ENCODE data around the gene PRKAR1B. TPM values are rescaled to one million over a fixed set of nuclear protein-coding genes. Genes with fewer than 3 reads are reported as not detected.

Gene PRKAR1B
- total and polyA plus RNA-seq, 10 donors: 9.9 to 39.5 (median 23.5) TPM

DNA sequence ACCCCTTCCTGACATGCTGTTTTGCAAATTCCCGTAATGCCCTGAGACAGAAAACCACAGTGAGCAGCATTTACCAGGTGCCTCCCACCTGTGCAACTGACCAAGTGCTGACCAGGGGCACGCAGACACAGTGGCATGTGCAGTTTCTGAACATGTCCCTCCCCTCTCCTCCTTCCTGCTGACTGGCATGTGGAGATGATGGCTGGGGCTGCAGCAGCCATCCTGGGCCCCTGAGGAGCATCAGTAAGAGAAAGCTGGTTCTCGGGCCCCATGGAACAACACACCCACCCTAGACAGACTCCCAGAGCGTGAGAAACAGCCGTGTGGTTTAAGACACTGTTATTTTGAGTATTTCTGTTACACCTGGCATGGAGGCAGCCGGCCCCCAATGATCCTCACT, 141.2 kb downstream of the PRKAR1B start:
- no peak for DNase-seq
- no peak overlapping the region for H3K4me3 ChIP-seq
- no peaks in the 10 kb centered on the region for H3K27me3 ChIP-seq (replicated peaks in 1 of 7)
- no peak overlapping the region for H3K27ac ChIP-seq
- intact Hi-C loops (cut with DNase I; ENCODE audit: low total_unique reads): no loop called here
- H3K4me1 ChIP-seq: peaks cover 0 to 29% (median 6%) of the 10 kb centered on the region in 6 donors
- peaks cover 0 to 7% (median 0%) of the 10 kb centered on the region in 8 donors for H3K9me3 ChIP-seq
- peaks cover 0 to 27% (median 0%) of the 10 kb centered on the region in 6 donors for H3K36me3 ChIP-seq
- TF ChIP-seq, protein P1, sequence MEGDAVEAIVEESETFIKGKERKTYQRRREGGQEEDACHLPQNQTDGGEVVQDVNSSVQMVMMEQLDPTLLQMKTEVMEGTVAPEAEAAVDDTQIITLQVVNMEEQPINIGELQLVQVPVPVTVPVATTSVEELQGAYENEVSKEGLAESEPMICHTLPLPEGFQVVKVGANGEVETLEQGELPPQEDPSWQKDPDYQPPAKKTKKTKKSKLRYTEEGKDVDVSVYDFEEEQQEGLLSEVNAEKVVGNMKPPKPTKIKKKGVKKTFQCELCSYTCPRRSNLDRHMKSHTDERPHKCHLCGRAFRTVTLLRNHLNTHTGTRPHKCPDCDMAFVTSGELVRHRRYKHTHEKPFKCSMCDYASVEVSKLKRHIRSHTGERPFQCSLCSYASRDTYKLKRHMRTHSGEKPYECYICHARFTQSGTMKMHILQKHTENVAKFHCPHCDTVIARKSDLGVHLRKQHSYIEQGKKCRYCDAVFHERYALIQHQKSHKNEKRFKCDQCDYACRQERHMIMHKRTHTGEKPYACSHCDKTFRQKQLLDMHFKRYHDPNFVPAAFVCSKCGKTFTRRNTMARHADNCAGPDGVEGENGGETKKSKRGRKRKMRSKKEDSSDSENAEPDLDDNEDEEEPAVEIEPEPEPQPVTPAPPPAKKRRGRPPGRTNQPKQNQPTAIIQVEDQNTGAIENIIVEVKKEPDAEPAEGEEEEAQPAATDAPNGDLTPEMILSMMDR (IDR thresholded peaks at IDR 0.05 in 8 of 11, conservative IDR thresholded peaks at IDR 0.05 in 3 of 11): no peak
- no peak for TF ChIP-seq POLR2A (IDR thresholded peaks at IDR 0.05)
- TF ChIP-seq POLR2AphosphoS5 (IDR thresholded peaks at IDR 0.05): no peak
- 68 to 90% (median 82%) methylated on average over 6 of the region's 6 CpGs for WGBS, 5 donors

DNA sequence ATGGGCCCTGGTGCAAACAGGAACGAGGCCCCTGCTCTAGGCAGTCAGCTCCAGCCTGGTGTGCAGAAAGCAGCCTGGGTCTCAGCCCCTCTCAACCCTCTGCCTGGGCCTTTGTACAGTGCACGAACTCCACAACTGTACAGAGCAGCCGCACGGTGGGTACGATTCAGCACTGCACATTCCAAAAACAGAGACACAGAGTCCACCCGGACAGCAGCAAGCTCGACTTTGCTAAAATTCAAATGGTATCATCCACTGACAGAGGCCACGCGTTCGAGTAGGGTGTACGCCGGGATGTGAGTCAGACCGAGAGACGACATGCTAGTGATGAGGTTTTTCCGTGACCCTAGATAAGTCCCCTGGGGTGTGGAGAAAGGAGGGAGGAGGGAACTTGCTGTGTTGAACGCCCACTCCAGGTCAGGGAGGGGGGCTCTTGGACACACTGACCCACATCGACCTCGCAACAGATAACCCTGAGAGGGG, 141.8 kb downstream of the PRKAR1B start:
- Histone ChIP-seq H3K4me1 (peaks cover 0 to 23% (median 3%) of the 10 kb centered on the region in 6 donors), H3K4me3 (no peak overlapping the region), H3K27me3 (replicated peaks in 1 of 7) (no peaks in the 10 kb centered on the region), H3K9me3 (peaks cover 0 to 7% (median 0%) of the 10 kb centered on the region in 8 donors), H3K36me3 (peaks cover 0 to 27% (median 0%) of the 10 kb centered on the region in 6 donors), H3K27ac (no peak overlapping the region)
- intact Hi-C loops (cut with DNase I; ENCODE audit: low total_unique reads): no loop called here
- DNase-seq: no peak
- 76 to 90% (median 82%) methylated on average over 18 of the region's 18 CpGs for WGBS, 5 donors
- TF ChIP-seq POLR2A (IDR thresholded peaks at IDR 0.05): no peak
- no peak for TF ChIP-seq POLR2AphosphoS5 (IDR thresholded peaks at IDR 0.05)
- TF ChIP-seq, protein P1 (IDR thresholded peaks at IDR 0.05 in 8 of 11, conservative IDR thresholded peaks at IDR 0.05 in 3 of 11): no peak

DNA sequence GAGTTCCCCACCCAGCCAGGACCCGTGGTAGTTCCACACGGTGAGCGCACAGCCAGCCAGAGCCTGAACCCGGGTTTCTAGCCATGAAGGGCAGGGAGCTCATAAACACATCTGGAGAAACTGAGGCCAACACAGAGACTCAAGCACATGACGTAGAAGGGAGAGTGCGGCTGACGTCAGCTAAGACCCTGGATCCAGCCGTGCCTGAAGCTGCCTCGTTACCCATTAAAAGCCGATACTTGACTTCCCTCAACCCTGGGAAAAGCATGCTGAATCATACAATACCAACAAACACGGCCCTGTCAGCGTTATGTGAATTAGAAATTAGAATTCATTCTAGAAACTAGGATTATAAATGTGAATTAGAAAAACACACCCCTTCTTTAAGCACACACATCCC, 142.3 kb downstream of the PRKAR1B start:
- intact Hi-C loops (cut with DNase I; ENCODE audit: low total_unique reads): no loop called here
- TF ChIP-seq, protein P1 (IDR thresholded peaks at IDR 0.05 in 8 of 11, conservative IDR thresholded peaks at IDR 0.05 in 3 of 11): no peak
- no peak for TF ChIP-seq POLR2AphosphoS5 (IDR thresholded peaks at IDR 0.05)
- no peak for TF ChIP-seq POLR2A (IDR thresholded peaks at IDR 0.05)
- H3K36me3 ChIP-seq: peaks cover 0 to 27% (median 0%) of the 10 kb centered on the region in 6 donors
- H3K4me3 ChIP-seq: no peak overlapping the region
- H3K9me3 ChIP-seq: peaks cover 0 to 7% (median 0%) of the 10 kb centered on the region in 8 donors
- 92 to 97% (median 94%) methylated on average over 10 to 12 of the region's 12 CpGs for WGBS, 5 donors
- DNase-seq: no peak
- H3K27me3 ChIP-seq (replicated peaks in 1 of 7): no peaks in the 10 kb centered on the region
- H3K4me1 ChIP-seq: peaks cover 0 to 19% (median 2%) of the 10 kb centered on the region in 6 donors
- peak overlapping the region in 2 of 8 donors; percentile 70 to 71 for H3K27ac ChIP-seq

DNA sequence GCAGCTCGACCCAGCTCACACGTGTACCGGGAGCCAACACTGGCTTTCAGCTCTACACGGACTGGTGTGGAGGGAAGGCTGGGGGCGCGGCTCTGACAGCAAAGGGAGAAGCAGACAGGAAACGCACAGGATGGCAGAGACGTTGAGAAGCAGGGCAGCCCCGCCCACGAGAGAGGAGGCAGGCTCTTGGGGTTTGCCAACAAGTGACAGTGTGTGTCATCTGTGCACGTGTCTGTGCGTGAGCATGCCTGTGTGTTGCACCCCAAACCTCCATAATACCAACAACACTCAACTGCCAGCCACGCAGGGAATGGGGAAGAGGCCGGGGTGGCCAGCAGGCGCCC, 143.0 kb downstream of the PRKAR1B start:
- H3K4me3 ChIP-seq: peak overlapping the region in 6 of 8 donors; percentile 4 to 60 (median 22)
- H3K4me1 ChIP-seq: peaks cover 0 to 19% (median 2%) of the 10 kb centered on the region in 6 donors
- no peaks in the 10 kb centered on the region for H3K27me3 ChIP-seq (replicated peaks in 1 of 7)
- intact Hi-C loops (cut with DNase I; ENCODE audit: low total_unique reads): no loop called here
- peaks cover 0 to 30% (median under 1%) of the 10 kb centered on the region in 6 donors for H3K36me3 ChIP-seq
- WGBS, 5 donors: 34 to 63% (median 39%) methylated on average over 14 to 15 of the region's 15 CpGs
- peak; percentile 91 for DNase-seq
- H3K27ac ChIP-seq: peak overlapping the region in 6 of 8 donors; percentile 27 to 71 (median 55)
- H3K9me3 ChIP-seq: peaks cover 0 to 7% (median 0%) of the 10 kb centered on the region in 8 donors
- peak; percentile 27 to 58 (median 41) for TF ChIP-seq POLR2AphosphoS5 (IDR thresholded peaks at IDR 0.05)
- TF ChIP-seq, protein P1 (IDR thresholded peaks at IDR 0.05 in 8 of 11, conservative IDR thresholded peaks at IDR 0.05 in 3 of 11): no peak
